Astrocyte (in vitro differentiated cells and primary cell): Measurements from ENCODE around the gene RAB35.

Experiments used
- CTCF ChIP-seq: IDR thresholded peaks from 2 replicates; pipeline ENCODE4 v1.5.1; 2011; ENCODE audit warnings: low read depth, mild to moderate bottlenecking, inconsistent platforms, low read length, moderate library complexity; ENCODE audit not compliant: insufficient read depth
- EZH2 ChIP-seq: IDR thresholded peaks from 2 replicates; pipeline ENCODE4 v1.6.1; 2012; ENCODE audit warnings: mild to moderate bottlenecking, low read length, inconsistent platforms; ENCODE audit not compliant: insufficient read depth

- no peak for TF ChIP-seq CTCF
- TF ChIP-seq EZH2, result no peak
Measured at GRCh38 chr12:120161852-120162251, 45.3 kb upstream of the RAB35 start.
